Pancreas (tissue), 10 donors: ENCODE results near the gene TJP3. TPM values are rescaled to one million over a fixed set of nuclear protein-coding genes. Genes with fewer than 3 reads are reported as not detected.

ENCODE experiments used
- ATAC-seq, 4 donors: fragments of 200-7000 bp; cut with Tn5 transposase; one replicate each; pipeline versions ENCODE4 v1.8.0 to v1.9.1; 2020; ENCODE audit warnings: mild to moderate bottlenecking in 4 of 4, moderate library complexity in 4 of 4
- DNase-seq, 6 donors: peaks; one replicate each; pipeline ENCODE4 v3.0.0-alpha.2; 2020
- FAIRE-seq: peaks from 2 replicates; lab custom pipeline; 2012; peaks lifted over from hg19 to GRCh38; lab: Jason Lieb, UNC
- H3K27ac ChIP-seq, 4 donors: fragments of 200-600 bp; sonication (generic); 1 replicate in 3 of 4; 2 replicates in 1 of 4; pipeline versions ENCODE4 v1.5.0 to v1.8.0; 2020
- H3K27me3 ChIP-seq, 4 donors: fragments of 200-600 bp; one replicate each; pipeline ENCODE4 v1.8.0; 2021
- H3K36me3 ChIP-seq, 3 donors: fragments of 200-600 bp; sonication (generic) in 1 of 3; one replicate each; pipeline versions ENCODE4 v1.5.0 to v1.8.0; 2020 to 2021
- H3K4me1 ChIP-seq, 3 donors: fragments of 200-600 bp; one replicate each; pipeline ENCODE4 v1.8.0; 2021
- H3K4me3 ChIP-seq, 4 donors: fragments of 200-600 bp; sonication (generic) in 2 of 4; one replicate each; pipeline versions ENCODE4 v1.5.0 to v1.8.0; 2020 to 2021
- H3K9me3 ChIP-seq, 4 donors: fragments of 200-600 bp; one replicate each; pipeline ENCODE4 v1.8.0; 2021
- WGBS, 2 donors: extraction: QIAGEN DNeasy Blood & Tissue Kit; methylation state at CpG; one replicate each; pipeline ENCODE4 v1.1.7; 2013; 5-methylcytosine and 5-hydroxymethylcytosine counted together
- intact Hi-C, 3 donors: fragments of 100-400 bp; cut with DNase I; formaldehyde crosslinking; loops; one replicate each; pipeline versions ENCODE4 v1.11.1 to v1.14.2; 2022
- polyA plus RNA-seq, 2 donors: library from polyadenylated mRNA; stranded (reverse); fragments of 200-250 nt; gene quantifications; one replicate each; pipeline ENCODE4 v1.2.3, GENCODE V29; 2013
- total RNA-seq, 6 donors: library from RNA; stranded (reverse); fragmentation: NEBNext Ultra II Directional in 4 of 6; extraction: Animal tissue kit (Norgen Biotek cat#: 25700) in 4 of 6; gene quantifications; one replicate each; pipeline versions ENCODE4 v1.2.1 to v1.2.4, GENCODE V29; 2021 to 2023
- TF ChIP-seq, protein P1 (sequence below), 4 donors: fragments of 200-600 bp; sonication (generic) in 3 of 4; IDR thresholded peaks; one replicate each; pipeline versions ENCODE4 v1.5.0 to v1.8.0; 2021; ENCODE audit warnings: antibody characterized with exemption in 4 of 4
- donor health status: healthy with polysubstance abuse.
- donor health status: DM: no; HTN: no; CAD: no; lungs with moderate emphysema.
- donor health status: DM: no; HTN: no; CAD: no.
- donor health status: control.
- donor health status: control.
- donor health status: Bipolar disorder and iron deficiency.
- donor health status: DM: yes; HTN: yes; CAD: no.
- donor health status: DM: no; HTN: no; CAD: no.
- donor health status: DM: no; HTN: no; CAD: no.
- donor health status: DM: yes; HTN: yes; CAD: no.

The TJP3 gene
- total and polyA plus RNA-seq, 8 donors, result 9.2 to 36.0 (median 15.8) TPM

DNA sequence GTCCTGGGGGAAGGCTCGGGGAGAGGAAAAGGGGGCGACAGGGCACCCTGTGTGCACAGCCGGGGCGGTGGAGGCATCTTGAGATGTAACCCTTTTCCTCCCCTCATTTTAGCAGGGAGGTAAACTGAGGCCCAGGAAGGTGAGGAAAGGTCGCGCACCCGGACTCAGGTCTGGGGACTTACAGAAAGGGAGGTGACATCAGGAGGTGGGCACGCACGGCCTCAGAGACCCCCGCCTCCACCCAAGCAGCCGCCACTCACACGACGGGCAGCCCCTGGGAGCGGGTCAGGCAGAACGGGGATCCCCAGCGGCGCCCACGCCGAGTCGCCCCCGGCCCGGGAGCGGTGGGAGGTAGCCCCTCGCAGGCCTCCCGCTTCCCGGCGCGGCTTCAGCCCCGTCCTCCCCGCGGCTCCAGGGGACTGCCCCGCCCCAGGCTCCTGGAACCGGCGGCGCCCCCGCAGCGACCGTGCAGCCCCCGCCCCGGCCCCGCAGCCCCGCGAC is 8.4 kb upstream of the TJP3 start:
- H3K4me1 ChIP-seq, result no peaks in the 10 kb centered on the region
- H3K9me3 ChIP-seq, result no peaks in the 10 kb centered on the region
- TF ChIP-seq, protein P1, sequence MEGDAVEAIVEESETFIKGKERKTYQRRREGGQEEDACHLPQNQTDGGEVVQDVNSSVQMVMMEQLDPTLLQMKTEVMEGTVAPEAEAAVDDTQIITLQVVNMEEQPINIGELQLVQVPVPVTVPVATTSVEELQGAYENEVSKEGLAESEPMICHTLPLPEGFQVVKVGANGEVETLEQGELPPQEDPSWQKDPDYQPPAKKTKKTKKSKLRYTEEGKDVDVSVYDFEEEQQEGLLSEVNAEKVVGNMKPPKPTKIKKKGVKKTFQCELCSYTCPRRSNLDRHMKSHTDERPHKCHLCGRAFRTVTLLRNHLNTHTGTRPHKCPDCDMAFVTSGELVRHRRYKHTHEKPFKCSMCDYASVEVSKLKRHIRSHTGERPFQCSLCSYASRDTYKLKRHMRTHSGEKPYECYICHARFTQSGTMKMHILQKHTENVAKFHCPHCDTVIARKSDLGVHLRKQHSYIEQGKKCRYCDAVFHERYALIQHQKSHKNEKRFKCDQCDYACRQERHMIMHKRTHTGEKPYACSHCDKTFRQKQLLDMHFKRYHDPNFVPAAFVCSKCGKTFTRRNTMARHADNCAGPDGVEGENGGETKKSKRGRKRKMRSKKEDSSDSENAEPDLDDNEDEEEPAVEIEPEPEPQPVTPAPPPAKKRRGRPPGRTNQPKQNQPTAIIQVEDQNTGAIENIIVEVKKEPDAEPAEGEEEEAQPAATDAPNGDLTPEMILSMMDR (IDR thresholded peaks at IDR 0.05), result no peak
- FAIRE-seq (no peak), DNase-seq (peak in 1 of 6 donors; percentile 80), ATAC-seq (peak in 1 of 4 donors; percentile 2)
- WGBS, 2 donors, result 0 to 1% methylated on average over 29 to 43 of the region's 43 CpGs
- no peaks in the 10 kb centered on the region for H3K36me3 ChIP-seq
- H3K27ac ChIP-seq, result peak overlapping the region; percentile 16 to 34 (median 22)
- H3K27me3 ChIP-seq, result no peaks in the 10 kb centered on the region
- intact Hi-C loops, result loop anchor here in 1 of 3 donors (5.0 kb wide), 1 partner anchor 32 kb away; no protein-coding TSS in a partner anchor
- H3K4me3 ChIP-seq, result peak overlapping the region; percentile 48 to 90 (median 87)

DNA sequence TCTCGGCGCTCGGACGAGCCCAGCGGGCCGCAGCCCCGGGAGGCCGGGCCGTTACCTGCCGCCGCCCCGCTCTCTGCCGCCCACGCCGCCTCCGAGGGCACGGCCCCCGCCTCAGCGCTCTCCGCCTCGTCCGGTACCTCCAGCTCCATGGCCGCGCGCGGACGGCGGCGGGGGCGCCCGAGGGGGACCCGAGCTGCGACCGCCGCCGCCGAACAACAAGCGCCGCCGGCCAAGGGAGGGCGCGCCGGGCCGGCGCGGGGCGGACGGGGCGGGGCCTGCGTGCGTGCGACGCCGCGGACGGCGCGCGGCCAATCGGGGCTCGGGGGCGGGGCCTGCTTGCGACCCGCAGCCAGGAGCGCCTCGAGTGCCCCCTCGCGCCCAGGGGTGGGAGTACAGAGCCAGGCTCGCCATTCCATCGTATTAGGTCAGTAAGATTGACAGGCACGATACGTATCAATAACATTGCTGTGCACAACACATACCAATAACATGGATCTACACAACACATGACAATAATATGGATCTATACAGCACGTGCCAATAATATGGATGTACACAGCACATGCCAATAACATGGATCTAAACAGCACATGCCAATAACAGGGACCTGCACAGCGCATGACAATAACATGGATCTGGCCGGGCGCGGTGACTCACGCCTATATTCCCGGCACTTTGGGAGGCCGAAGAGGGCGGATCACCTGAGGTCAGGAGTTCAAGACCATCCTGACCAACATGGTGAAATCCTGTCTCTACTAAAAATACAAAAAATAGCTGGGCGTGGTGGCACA is 7.7 kb upstream of the TJP3 start, which contains the start of gene PIP5K1C:
PIP5K1C (minus strand) TSS at position 227 of the 791 bp plus-strand sequence; CDS start at position 149, 78 bp downstream.
- Histone ChIP-seq H3K4me1 (no peaks in the 10 kb centered on the region), H3K36me3 (no peaks in the 10 kb centered on the region), H3K9me3 (no peaks in the 10 kb centered on the region), H3K4me3 (peak within 1 kb of the TSS; percentile 48 to 90 (median 87)), H3K27ac (peak within 1 kb of the TSS; percentile 16 to 34 (median 22)), H3K27me3 (no peaks in the 10 kb centered on the region)
- DNase-seq (peak; percentile 80 to 99 (median 92)), ATAC-seq (peak; percentile 92 to 99 (median 98)), FAIRE-seq (no peak)
- 3% methylated on average over 63 to 82 of the region's 82 CpGs for WGBS, 2 donors
- TF ChIP-seq, protein P1 (IDR thresholded peaks at IDR 0.05), result peak; percentile 49 to 70 (median 59)
- intact Hi-C loops, result loop anchor here in 1 of 3 donors (5.0 kb wide), 1 partner anchor 33 kb away; no protein-coding TSS in a partner anchor

DNA sequence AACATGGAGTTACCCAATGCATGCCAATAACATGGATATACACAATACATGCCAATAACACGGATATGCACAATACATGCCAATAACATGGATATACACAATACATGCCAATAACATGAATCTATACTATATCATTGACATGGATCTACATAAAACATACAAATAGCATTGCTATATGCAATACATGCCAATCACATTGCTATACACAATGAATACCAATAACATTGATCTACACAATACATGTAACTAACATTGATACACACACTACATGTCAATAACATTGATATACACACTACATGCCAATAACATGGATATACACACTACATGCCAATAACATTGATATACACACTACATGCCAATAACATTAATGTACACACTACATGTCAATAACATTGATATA is 7.0 kb upstream of the TJP3 start:
- TF ChIP-seq, protein P1 (IDR thresholded peaks at IDR 0.05), result no peak
- H3K4me3 ChIP-seq, result no peak overlapping the region
- WGBS, 2 donors, result 1 to 10% methylated on average over 1 of the region's 1 CpG
- no peak overlapping the region for H3K27ac ChIP-seq
- FAIRE-seq, result no peak
- no peak for DNase-seq
- H3K9me3 ChIP-seq, result no peaks in the 10 kb centered on the region
- H3K4me1 ChIP-seq, result no peaks in the 10 kb centered on the region
- intact Hi-C loops, result loop anchor here in 1 of 3 donors (5.0 kb wide), 1 partner anchor 34 kb away; no protein-coding TSS in a partner anchor
- ATAC-seq, result no peak
- no peaks in the 10 kb centered on the region for H3K27me3 ChIP-seq
- H3K36me3 ChIP-seq, result no peaks in the 10 kb centered on the region

DNA sequence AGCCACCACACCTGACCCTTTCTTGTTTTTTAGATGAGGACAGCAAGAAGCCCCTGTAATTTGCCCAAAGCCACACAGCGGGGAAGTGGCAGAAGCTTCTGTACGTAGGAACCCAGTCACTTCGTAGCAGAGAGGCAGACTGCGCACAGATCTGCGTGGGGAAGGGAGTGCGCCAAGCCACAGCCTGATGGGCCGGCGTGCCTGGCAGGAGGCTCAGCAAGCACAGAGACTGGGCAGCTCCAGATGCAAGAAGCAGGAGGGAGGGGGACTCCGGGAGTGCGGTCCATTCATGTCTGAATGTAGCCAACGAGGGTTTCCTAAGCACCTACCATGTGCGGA is 347 bp upstream of the TJP3 start:
- Histone ChIP-seq H3K27me3 (no peaks in the 10 kb centered on the region), H3K27ac (peak overlapping the region; percentile 60 to 89 (median 81)), H3K9me3 (no peaks in the 10 kb centered on the region), H3K4me1 (peaks cover 0 to 6% (median 4%) of the 10 kb centered on the region in 3 donors), H3K4me3 (peak overlapping the region in 2 of 4 donors; percentile 32 to 47), H3K36me3 (no peaks in the 10 kb centered on the region)
- no peak for FAIRE-seq
- WGBS, 2 donors, result 56 to 57% methylated on average over 12 of the region's 12 CpGs
- TF ChIP-seq, protein P1 (IDR thresholded peaks at IDR 0.05), result no peak
- peak in 2 of 4 donors; percentile 1 to 2 for ATAC-seq
- intact Hi-C loops, result no loop called here
- DNase-seq, result no peak
